ENCODE data around the gene HCRTR1.

Gene HCRTR1

GRCh38 chr1:31576743-31577455 lies 40.6 kb upstream of the HCRTR1 start:
- no peak for DNase-seq (ENCODE audit: low read depth)
- no peak for TF ChIP-seq CTCF (IDR thresholded peaks at IDR 0.05; ENCODE audit: control insufficient read depth, insufficient read depth, low read depth, low read length, missing control alignments)
- no peak overlapping the region for H3K4me3 ChIP-seq (ENCODE audit: control insufficient read depth, low read depth, low read length)

GRCh38 chr1:31577515-31578192 lies 39.8 kb upstream of the HCRTR1 start:
- H3K4me3 ChIP-seq (ENCODE audit: control insufficient read depth, low read depth, low read length) = no peak overlapping the region
- no peak for TF ChIP-seq CTCF (IDR thresholded peaks at IDR 0.05; ENCODE audit: control insufficient read depth, insufficient read depth, low read depth, low read length, missing control alignments)
- DNase-seq (ENCODE audit: low read depth) = no peak

- DNase-seq (ENCODE audit: low read depth) = no peak
- TF ChIP-seq CTCF (IDR thresholded peaks at IDR 0.05; ENCODE audit: control insufficient read depth, insufficient read depth, low read depth, low read length, missing control alignments) = no peak
- H3K4me3 ChIP-seq (ENCODE audit: control insufficient read depth, low read depth, low read length) = no peak overlapping the region
Measured at GRCh38 chr1:31579374-31579773, 38.1 kb upstream of the HCRTR1 start.

- no peak for DNase-seq (ENCODE audit: low read depth)
Measured at GRCh38 chr1:31580513-31580870, 37.0 kb upstream of the HCRTR1 start.

GRCh38 chr1:31580891-31581603 lies 36.4 kb upstream of the HCRTR1 start:
- DNase-seq (ENCODE audit: low read depth) = no peak
- H3K4me3 ChIP-seq (ENCODE audit: control insufficient read depth, low read depth, low read length) = no peak overlapping the region
- TF ChIP-seq CTCF (IDR thresholded peaks at IDR 0.05; ENCODE audit: control insufficient read depth, insufficient read depth, low read depth, low read length, missing control alignments) = no peak

More at GRCh38 chr1:31580513-31580870, 37.0 kb upstream of the HCRTR1 start:
- no peak for TF ChIP-seq CTCF (IDR thresholded peaks at IDR 0.05; ENCODE audit: control insufficient read depth, insufficient read depth, low read depth, low read length, missing control alignments)
- H3K4me3 ChIP-seq (ENCODE audit: control insufficient read depth, low read depth, low read length) = no peak overlapping the region

GRCh38 chr1:31581821-31582810 lies 35.4 kb upstream of the HCRTR1 start:
- no peak overlapping the region for H3K4me3 ChIP-seq (ENCODE audit: control insufficient read depth, low read depth, low read length)
- TF ChIP-seq CTCF (IDR thresholded peaks at IDR 0.05; ENCODE audit: control insufficient read depth, insufficient read depth, low read depth, low read length, missing control alignments) = no peak
- DNase-seq (ENCODE audit: low read depth) = no peak

Measured in AG09309 (cell line).